Measurements from ENCODE around the gene SSPN.

Gene SSPN

GRCh38 chr12:26266881-26267280 lies 71.5 kb downstream of the SSPN start:
- Mint-ChIP-seq H3K27ac (no peak overlapping the region), H3K9me3 (peaks cover 8% of the 10 kb centered on the region), H3K4me3 (no peak overlapping the region), H3K27me3 (ENCODE audit: low read depth, poor library complexity) (peaks cover 3% of the 10 kb centered on the region), H3K36me3 (ENCODE audit: low read depth) (no peaks in the 10 kb centered on the region), H3K4me1 (peaks cover 10% of the 10 kb centered on the region)
- no peak for DNase-seq
- TF ChIP-seq, protein P1, sequence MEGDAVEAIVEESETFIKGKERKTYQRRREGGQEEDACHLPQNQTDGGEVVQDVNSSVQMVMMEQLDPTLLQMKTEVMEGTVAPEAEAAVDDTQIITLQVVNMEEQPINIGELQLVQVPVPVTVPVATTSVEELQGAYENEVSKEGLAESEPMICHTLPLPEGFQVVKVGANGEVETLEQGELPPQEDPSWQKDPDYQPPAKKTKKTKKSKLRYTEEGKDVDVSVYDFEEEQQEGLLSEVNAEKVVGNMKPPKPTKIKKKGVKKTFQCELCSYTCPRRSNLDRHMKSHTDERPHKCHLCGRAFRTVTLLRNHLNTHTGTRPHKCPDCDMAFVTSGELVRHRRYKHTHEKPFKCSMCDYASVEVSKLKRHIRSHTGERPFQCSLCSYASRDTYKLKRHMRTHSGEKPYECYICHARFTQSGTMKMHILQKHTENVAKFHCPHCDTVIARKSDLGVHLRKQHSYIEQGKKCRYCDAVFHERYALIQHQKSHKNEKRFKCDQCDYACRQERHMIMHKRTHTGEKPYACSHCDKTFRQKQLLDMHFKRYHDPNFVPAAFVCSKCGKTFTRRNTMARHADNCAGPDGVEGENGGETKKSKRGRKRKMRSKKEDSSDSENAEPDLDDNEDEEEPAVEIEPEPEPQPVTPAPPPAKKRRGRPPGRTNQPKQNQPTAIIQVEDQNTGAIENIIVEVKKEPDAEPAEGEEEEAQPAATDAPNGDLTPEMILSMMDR (IDR thresholded peaks at IDR 0.05): no peak

DNA sequence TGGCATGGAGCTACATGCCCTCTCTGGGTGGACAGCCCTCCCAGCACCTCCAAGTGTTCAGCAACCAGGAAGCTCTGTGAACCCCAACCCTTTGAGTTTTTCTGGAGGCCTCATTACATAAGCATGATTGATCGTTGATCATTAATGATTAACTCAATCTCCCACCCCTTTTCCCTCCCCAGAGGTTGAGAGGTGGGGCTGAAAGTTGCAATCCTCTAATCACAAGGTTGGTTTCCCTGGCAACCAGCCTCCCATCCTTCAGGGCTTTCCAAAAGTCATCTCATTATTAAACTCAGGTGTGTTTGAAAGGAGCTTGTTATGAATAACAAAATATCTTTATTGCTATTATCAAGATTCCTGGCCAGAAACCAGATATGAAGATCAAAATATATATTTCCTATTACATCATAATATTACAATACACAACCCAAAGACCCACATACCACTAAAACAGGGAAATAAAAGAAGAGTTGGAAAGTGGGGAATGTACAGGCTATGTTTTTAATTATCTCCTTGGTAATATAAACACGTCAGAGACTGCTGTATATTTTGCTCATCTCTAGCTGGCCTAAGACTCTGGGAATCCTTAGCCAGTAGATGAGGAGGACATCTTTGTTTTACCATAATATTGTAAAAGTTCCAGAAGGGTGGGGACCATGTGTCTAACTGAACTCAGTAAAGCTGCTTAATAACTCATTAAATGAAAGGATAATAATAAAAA lies 73.6 kb downstream of the SSPN start:
- Mint-ChIP-seq H3K27me3 (ENCODE audit: low read depth, poor library complexity) (no peaks in the 10 kb centered on the region), H3K27ac (no peak overlapping the region), H3K4me1 (peaks cover 24% of the 10 kb centered on the region), H3K9me3 (no peaks in the 10 kb centered on the region), H3K4me3 (no peak overlapping the region), H3K36me3 (ENCODE audit: low read depth) (no peaks in the 10 kb centered on the region)
- TF ChIP-seq, protein P1 (IDR thresholded peaks at IDR 0.05): no peak
- no peak for DNase-seq

DNA sequence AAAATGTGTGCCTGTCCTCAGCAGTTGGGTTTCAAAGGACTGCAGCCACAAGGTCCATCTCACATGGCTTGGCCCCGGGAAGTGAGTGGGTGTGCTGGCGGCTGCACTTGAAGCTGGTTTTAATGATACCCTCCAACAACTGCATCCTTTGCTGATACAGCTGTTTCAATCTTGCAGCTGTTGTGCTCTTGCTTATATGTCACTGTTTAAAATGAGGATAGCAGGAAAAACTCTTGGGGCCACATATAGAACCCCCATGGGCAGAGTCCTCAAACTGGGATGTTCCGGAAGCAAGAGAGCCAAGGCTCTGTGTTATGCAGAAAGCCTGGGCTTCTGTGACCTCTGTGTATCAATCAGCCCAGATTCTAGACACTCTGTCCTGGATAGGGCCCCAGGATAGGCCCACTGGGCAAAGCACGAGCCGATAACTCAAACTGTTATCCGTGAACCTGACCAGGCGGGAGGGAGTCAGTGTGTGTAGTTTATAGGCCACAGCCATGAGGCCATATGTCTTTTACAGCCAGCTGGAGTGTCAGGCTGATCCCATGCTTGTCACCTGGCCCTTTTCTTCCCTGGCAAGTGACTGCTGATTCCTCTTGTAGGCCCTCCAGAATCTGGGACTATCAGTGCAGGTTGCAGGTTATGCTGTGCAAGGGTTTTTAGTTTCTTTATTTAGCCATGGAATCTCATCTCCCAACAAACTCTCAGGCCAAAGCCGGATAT lies 74.3 kb downstream of the SSPN start:
- Mint-ChIP-seq H3K27me3 (ENCODE audit: low read depth, poor library complexity) (no peaks in the 10 kb centered on the region), H3K9me3 (no peaks in the 10 kb centered on the region), H3K4me1 (peaks cover 31% of the 10 kb centered on the region), H3K4me3 (no peak overlapping the region), H3K36me3 (ENCODE audit: low read depth) (no peaks in the 10 kb centered on the region), H3K27ac (no peak overlapping the region)
- TF ChIP-seq, protein P1 (IDR thresholded peaks at IDR 0.05): no peak
- DNase-seq: no peak

DNA sequence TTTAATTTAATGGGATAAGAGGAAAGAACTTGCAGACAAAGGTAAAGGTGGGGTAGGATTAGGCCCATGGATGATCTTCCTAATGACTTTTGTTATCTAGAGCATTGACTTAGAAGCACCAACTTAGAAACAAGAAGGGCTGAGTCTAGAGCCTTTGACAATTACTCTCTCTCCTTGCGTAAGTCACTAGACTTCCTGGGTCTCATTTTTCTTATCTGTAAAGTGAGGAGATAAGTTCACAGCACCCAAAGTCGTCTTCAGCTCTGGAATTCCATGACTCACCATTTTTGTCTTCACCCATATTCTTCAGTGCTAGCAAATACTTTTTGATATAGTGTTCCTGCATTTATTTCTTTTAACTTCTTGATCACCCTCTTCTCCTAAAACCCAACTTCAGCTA lies 75.7 kb downstream of the SSPN start:
- Mint-ChIP-seq H3K4me1 (peaks cover 44% of the 10 kb centered on the region), H3K27ac (no peak overlapping the region), H3K36me3 (ENCODE audit: low read depth) (no peaks in the 10 kb centered on the region), H3K9me3 (no peaks in the 10 kb centered on the region), H3K27me3 (ENCODE audit: low read depth, poor library complexity) (no peaks in the 10 kb centered on the region), H3K4me3 (no peak overlapping the region)
- DNase-seq: no peak
- TF ChIP-seq, protein P1 (IDR thresholded peaks at IDR 0.05): no peak

GRCh38 chr12:26271889-26272492 lies 76.6 kb downstream of the SSPN start:
- Mint-ChIP-seq H3K36me3 (ENCODE audit: low read depth) (no peaks in the 10 kb centered on the region), H3K27ac (no peak overlapping the region), H3K27me3 (ENCODE audit: low read depth, poor library complexity) (no peaks in the 10 kb centered on the region), H3K4me1 (peaks cover 53% of the 10 kb centered on the region), H3K4me3 (no peak overlapping the region), H3K9me3 (no peaks in the 10 kb centered on the region)
- DNase-seq: no peak
- TF ChIP-seq, protein P1 (IDR thresholded peaks at IDR 0.05): no peak

All from nephron progenitor cell (in vitro differentiated cells).